HepG2 (cell line): ENCODE results near the gene SLC1A5. TPM values are rescaled to one million over a fixed set of nuclear protein-coding genes. Genes with fewer than 3 reads are reported as not detected.

ENCODE experiments used
- ATF7 ChIP-seq, 2 experiments: fragments of 450-650 bp in 1 of 2; sonication (generic) in 1 of 2; formaldehyde crosslinking in 1 of 2; IDR thresholded peaks; 2 replicates each; pipeline versions ENCODE4 v1.4.0 to v1.6.1; 2016 to 2020; ENCODE audit warnings: antibody characterized with exemption in 1 of 2, mild to moderate bottlenecking in 1 of 2, missing genetic modification reagents in 1 of 2
- HCFC1 ChIP-seq: fragments of 150-350 bp; IDR thresholded peaks from 2 replicates; pipeline ENCODE4 v1.6.1; 2014; ENCODE audit warnings: low read depth, low read length
- IRF1 ChIP-seq: sonication (generic); formaldehyde crosslinking; IDR thresholded peaks from 2 replicates; pipeline ENCODE4 v1.4.0; 2020; ENCODE audit warnings: low read depth, mild to moderate bottlenecking, missing genetic modification reagents
- PITX1 ChIP-seq: sonication (generic); formaldehyde crosslinking; IDR thresholded peaks from 2 replicates; pipeline ENCODE4 v1.5.1; 2020; ENCODE audit warnings: mild to moderate bottlenecking, missing genetic modification reagents
- REPIN1 ChIP-seq: sonication (generic); formaldehyde crosslinking; IDR thresholded peaks from 2 replicates; pipeline ENCODE4 v1.8.0; 2022; ENCODE audit warnings: missing genetic modification reagents, low read depth, mild to moderate bottlenecking, borderline replicate concordance
- TARDBP ChIP-seq: sonication (generic); formaldehyde crosslinking; IDR thresholded peaks from 2 replicates; pipeline ENCODE4 v1.8.0; 2022; ENCODE audit warnings: mild to moderate bottlenecking, missing genetic modification reagents
- TERF1 ChIP-seq: sonication (generic); formaldehyde crosslinking; IDR thresholded peaks from 2 replicates; pipeline ENCODE4 v1.8.0; 2022; ENCODE audit warnings: mild to moderate bottlenecking, missing genetic modification reagents, moderate library complexity
- ZNF17 ChIP-seq: sonication (generic); formaldehyde crosslinking; IDR thresholded peaks from 2 replicates; pipeline ENCODE4 v1.5.0; 2020; ENCODE audit warnings: mild to moderate bottlenecking, missing genetic modification reagents
- polyA plus RNA-seq, 8 experiments: library from polyadenylated mRNA; depleted of rRNA in 3 of 8; stranded (reverse) in 7 of 8; unstranded in 1 of 8; fragments of >200 nt; fragmentation: Illumina TruSeq in 4 of 8; extraction: Trizol in 4 of 8; gene quantifications; 2 replicates each; pipeline versions ENCODE4 v1.2.1 to v1.2.3, GENCODE V29; 2011 to 2016; ENCODE audit warnings: low read depth in 4 of 8, missing spikeins in 1 of 8, mixed read lengths in 1 of 8; ENCODE audit not compliant: insufficient read depth in 1 of 8
- total RNA-seq, 5 experiments: library from RNA; depleted of rRNA; stranded (reverse); fragments of >200 nt; fragmentation: Illumina TruSeq; extraction: Trizol; gene quantifications; 2 replicates each; pipeline ENCODE4 v1.2.3, GENCODE V29; 2016; ENCODE audit warnings: low read depth in 1 of 5
- TF ChIP-seq, protein P1 (sequence below): sonication (generic); formaldehyde crosslinking; IDR thresholded peaks from 2 replicates; pipeline ENCODE4 v1.4.0; 2020; ENCODE audit warnings: low read depth, mild to moderate bottlenecking, missing genetic modification reagents

The SLC1A5 gene
- total and polyA plus RNA-seq, 2 of the 13 experiments (the other 11 are each of a cell fraction or from before 2014, with no cell fraction given) = 120 to 159 TPM

DNA sequence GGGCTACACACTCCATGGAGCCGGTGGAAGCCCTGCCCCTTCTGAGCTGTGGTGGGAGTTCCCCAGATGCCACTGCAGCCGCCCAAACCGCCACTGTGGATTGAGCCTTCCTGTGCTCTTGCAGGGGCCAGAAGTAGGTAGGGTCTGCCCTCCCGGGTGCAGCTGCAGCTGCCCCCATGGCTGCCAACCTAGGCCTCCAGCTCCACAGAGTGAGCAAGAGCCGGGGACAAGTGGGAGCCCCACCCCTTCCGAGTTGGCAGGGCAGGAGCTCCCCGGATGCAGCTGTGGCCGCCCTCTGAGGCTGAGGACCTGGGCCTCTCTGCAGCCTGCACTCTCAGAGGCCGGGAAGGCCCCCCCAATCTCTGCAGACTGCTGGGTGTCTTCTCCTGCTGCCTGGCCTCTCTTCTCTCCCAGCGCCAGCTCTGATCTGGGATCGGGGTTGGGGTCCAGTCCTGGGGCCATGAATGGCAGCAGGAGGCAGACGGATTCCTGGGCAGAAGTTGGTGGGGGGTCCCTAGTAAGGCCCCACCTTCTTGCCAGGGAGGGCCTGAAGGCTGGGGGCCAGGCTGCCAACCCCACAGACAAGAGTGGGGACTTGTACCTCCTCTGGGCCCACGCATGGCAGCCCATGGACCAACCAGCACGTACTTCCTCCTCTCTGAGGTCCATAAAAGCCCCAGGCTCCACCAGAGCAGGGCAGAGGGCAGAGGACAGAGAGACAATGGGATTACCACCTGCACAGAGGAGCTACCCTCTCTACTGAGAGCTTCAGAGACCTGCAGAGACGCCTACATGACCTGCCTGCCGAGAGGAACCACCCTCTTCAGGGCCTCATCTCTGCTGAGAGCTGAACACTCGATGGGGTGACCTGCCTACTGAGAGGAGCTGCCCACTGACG, 33.4 kb upstream of the SLC1A5 start (continued):
- TF ChIP-seq TERF1 (CRISPR knock-in tag) (no peak), TARDBP (CRISPR knock-in tag) (0 out of 2 replicates have a peak, but pooled peaks have one; percentile 41), ZNF17 (no peak), PITX1 (CRISPR knock-in tag) (peak; percentile 50), HCFC1 (no peak), ATF7 (IDR thresholded peaks at IDR 0.05) (no peak), ATF7 (CRISPR knock-in tag; IDR thresholded peaks at IDR 0.05) (no peak), REPIN1 (CRISPR knock-in tag) (no peak), IRF1 (CRISPR knock-in tag) (no peak)
- TF ChIP-seq, protein P1, sequence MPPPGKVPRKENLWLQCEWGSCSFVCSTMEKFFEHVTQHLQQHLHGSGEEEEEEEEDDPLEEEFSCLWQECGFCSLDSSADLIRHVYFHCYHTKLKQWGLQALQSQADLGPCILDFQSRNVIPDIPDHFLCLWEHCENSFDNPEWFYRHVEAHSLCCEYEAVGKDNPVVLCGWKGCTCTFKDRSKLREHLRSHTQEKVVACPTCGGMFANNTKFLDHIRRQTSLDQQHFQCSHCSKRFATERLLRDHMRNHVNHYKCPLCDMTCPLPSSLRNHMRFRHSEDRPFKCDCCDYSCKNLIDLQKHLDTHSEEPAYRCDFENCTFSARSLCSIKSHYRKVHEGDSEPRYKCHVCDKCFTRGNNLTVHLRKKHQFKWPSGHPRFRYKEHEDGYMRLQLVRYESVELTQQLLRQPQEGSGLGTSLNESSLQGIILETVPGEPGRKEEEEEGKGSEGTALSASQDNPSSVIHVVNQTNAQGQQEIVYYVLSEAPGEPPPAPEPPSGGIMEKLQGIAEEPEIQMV (CRISPR knock-in tag) = no peak
